ENCODE data around the gene UBE3A.

Gene UBE3A

GRCh38 chr15:25397100-25397499 is 41.7 kb downstream of the UBE3A start:
- TF ChIP-seq CTCF (IDR thresholded peaks at IDR 0.05; ENCODE audit: insufficient read depth, low read length): no peak
- no peak for TF ChIP-seq POLR2AphosphoS5 (IDR thresholded peaks at IDR 0.05; ENCODE audit: low read depth)
- TF ChIP-seq REST (IDR thresholded peaks at IDR 0.05; ENCODE audit: insufficient replicate concordance, low read depth): no peak
- TF ChIP-seq GABPA (IDR thresholded peaks at IDR 0.05; ENCODE audit: low read depth): no peak
- no peak for TF ChIP-seq SPI1 (IDR thresholded peaks at IDR 0.05; ENCODE audit: borderline replicate concordance, low read depth)
- H3K27me3 ChIP-seq (ENCODE audit: insufficient read depth, poor library complexity, severe bottlenecking): no peaks in the 10 kb centered on the region
- no peak overlapping the region for H3K4me3 ChIP-seq (replicated peaks; ENCODE audit: insufficient read depth, low read length)
- no peak overlapping the region for H3K27ac ChIP-seq (replicated peaks)
- DNase-seq (ENCODE audit: low read depth in 1 of 2, low spot score in 1 of 2): no peak

- Histone ChIP-seq H3K27ac (replicated peaks) (no peak overlapping the region), H3K4me3 (replicated peaks; ENCODE audit: insufficient read depth, low read length) (no peak overlapping the region), H3K27me3 (ENCODE audit: insufficient read depth, poor library complexity, severe bottlenecking) (no peaks in the 10 kb centered on the region)
- no peak for DNase-seq (ENCODE audit: low read depth in 1 of 2, low spot score in 1 of 2)
- TF ChIP-seq CTCF (IDR thresholded peaks at IDR 0.05; ENCODE audit: insufficient read depth, low read length) (no peak), REST (IDR thresholded peaks at IDR 0.05; ENCODE audit: insufficient replicate concordance, low read depth) (no peak), GABPA (IDR thresholded peaks at IDR 0.05; ENCODE audit: low read depth) (no peak)
Measured at GRCh38 chr15:25394898-25395297, 43.9 kb downstream of the UBE3A start.

- TF ChIP-seq GABPA (IDR thresholded peaks at IDR 0.05; ENCODE audit: low read depth): no peak
- TF ChIP-seq SPI1 (IDR thresholded peaks at IDR 0.05; ENCODE audit: borderline replicate concordance, low read depth): no peak
- TF ChIP-seq POLR2AphosphoS5 (IDR thresholded peaks at IDR 0.05; ENCODE audit: low read depth): no peak
- TF ChIP-seq CTCF (IDR thresholded peaks at IDR 0.05; ENCODE audit: insufficient read depth, low read length): no peak
- no peak for TF ChIP-seq REST (IDR thresholded peaks at IDR 0.05; ENCODE audit: insufficient replicate concordance, low read depth)
- Histone ChIP-seq H3K27me3 (ENCODE audit: insufficient read depth, poor library complexity, severe bottlenecking) (no peaks in the 10 kb centered on the region), H3K27ac (replicated peaks) (no peak overlapping the region), H3K4me3 (replicated peaks; ENCODE audit: insufficient read depth, low read length) (no peak overlapping the region)
- DNase-seq (ENCODE audit: low read depth in 1 of 2, low spot score in 1 of 2): no peak
Measured at GRCh38 chr15:25392806-25393205, 46.0 kb downstream of the UBE3A start.
